ENCODE data around the gene IL1RAPL2.

IL1RAPL2 gene

GRCh38 chrX:105328773-105329172 lies 762.8 kb downstream of the IL1RAPL2 start:
- H3K4me2 ChIP-seq (ENCODE audit: low read length), result no peak overlapping the region
- TF ChIP-seq EZH2phosphoT487 (IDR thresholded peaks at IDR 0.05; ENCODE audit: low read depth) (no peak), CTCF (IDR thresholded peaks at IDR 0.05; ENCODE audit: low read depth, low read length) (no peak)
- H2AFZ ChIP-seq (ENCODE audit: low read depth, low read length), result no peak overlapping the region
- no peaks in the 10 kb centered on the region for H4K20me1 ChIP-seq (ENCODE audit: insufficient read depth, low read length)
- H3K4me3 ChIP-seq (ENCODE audit: low read length), result no peak overlapping the region
- no peaks in the 10 kb centered on the region for H3K27me3 ChIP-seq (ENCODE audit: low read depth, low read length)
- no peak overlapping the region for H3K9ac ChIP-seq (ENCODE audit: low read length)
- no peaks in the 10 kb centered on the region for H3K4me1 ChIP-seq (ENCODE audit: low read length)
- H3K79me2 ChIP-seq (ENCODE audit: low read length), result no peaks in the 10 kb centered on the region
- H3K36me3 ChIP-seq (replicated peaks; ENCODE audit: low read depth, low read length), result no peaks in the 10 kb centered on the region
- H3K27ac ChIP-seq (ENCODE audit: low read length), result no peak overlapping the region
- no peaks in the 10 kb centered on the region for H3K9me3 ChIP-seq (ENCODE audit: insufficient read depth, low read length)

GRCh38 chrX:105331244-105331643 lies 765.2 kb downstream of the IL1RAPL2 start:
- Histone ChIP-seq H4K20me1 (ENCODE audit: insufficient read depth, low read length) (no peaks in the 10 kb centered on the region), H3K27ac (ENCODE audit: low read length) (no peak overlapping the region), H3K79me2 (ENCODE audit: low read length) (no peaks in the 10 kb centered on the region), H3K36me3 (replicated peaks; ENCODE audit: low read depth, low read length) (no peaks in the 10 kb centered on the region), H2AFZ (ENCODE audit: low read depth, low read length) (no peak overlapping the region), H3K4me1 (ENCODE audit: low read length) (no peaks in the 10 kb centered on the region), H3K9me3 (ENCODE audit: insufficient read depth, low read length) (no peaks in the 10 kb centered on the region), H3K4me3 (ENCODE audit: low read length) (no peak overlapping the region), H3K9ac (ENCODE audit: low read length) (no peak overlapping the region), H3K4me2 (ENCODE audit: low read length) (no peak overlapping the region), H3K27me3 (ENCODE audit: low read depth, low read length) (no peaks in the 10 kb centered on the region)
- no peak for TF ChIP-seq EZH2phosphoT487 (IDR thresholded peaks at IDR 0.05; ENCODE audit: low read depth)
- no peak for TF ChIP-seq CTCF (IDR thresholded peaks at IDR 0.05; ENCODE audit: low read depth, low read length)

- H3K4me2 ChIP-seq (ENCODE audit: low read length), result no peak overlapping the region
- no peaks in the 10 kb centered on the region for H3K27me3 ChIP-seq (ENCODE audit: low read depth, low read length)
- H3K4me1 ChIP-seq (ENCODE audit: low read length), result peaks cover 32% of the 10 kb centered on the region
- H3K9ac ChIP-seq (ENCODE audit: low read length), result no peak overlapping the region
- TF ChIP-seq EZH2phosphoT487 (IDR thresholded peaks at IDR 0.05; ENCODE audit: low read depth) (no peak), CTCF (IDR thresholded peaks at IDR 0.05; ENCODE audit: low read depth, low read length) (no peak)
- peaks cover 54% of the 10 kb centered on the region for H3K9me3 ChIP-seq (ENCODE audit: insufficient read depth, low read length)
- no peak overlapping the region for H3K4me3 ChIP-seq (ENCODE audit: low read length)
- peaks cover 68% of the 10 kb centered on the region for H3K36me3 ChIP-seq (replicated peaks; ENCODE audit: low read depth, low read length)
- H3K27ac ChIP-seq (ENCODE audit: low read length), result peak overlapping the region; percentile 94
- H3K79me2 ChIP-seq (ENCODE audit: low read length), result no peaks in the 10 kb centered on the region
- no peak overlapping the region for H2AFZ ChIP-seq (ENCODE audit: low read depth, low read length)
- H4K20me1 ChIP-seq (ENCODE audit: insufficient read depth, low read length), result no peaks in the 10 kb centered on the region
These were observed 781.4 kb downstream of the IL1RAPL2 start for GRCh38 chrX:105347373-105347772.

- H4K20me1 ChIP-seq (ENCODE audit: insufficient read depth, low read length), result no peaks in the 10 kb centered on the region
- no peak overlapping the region for H3K9ac ChIP-seq (ENCODE audit: low read length)
- H3K36me3 ChIP-seq (replicated peaks; ENCODE audit: low read depth, low read length), result peaks cover 51% of the 10 kb centered on the region
- TF ChIP-seq CTCF (IDR thresholded peaks at IDR 0.05; ENCODE audit: low read depth, low read length) (no peak), EZH2phosphoT487 (IDR thresholded peaks at IDR 0.05; ENCODE audit: low read depth) (no peak)
- H3K4me3 ChIP-seq (ENCODE audit: low read length), result no peak overlapping the region
- no peaks in the 10 kb centered on the region for H3K27me3 ChIP-seq (ENCODE audit: low read depth, low read length)
- H3K4me1 ChIP-seq (ENCODE audit: low read length), result peaks cover 32% of the 10 kb centered on the region
- peak overlapping the region; percentile 75 for H3K27ac ChIP-seq (ENCODE audit: low read length)
- no peak overlapping the region for H2AFZ ChIP-seq (ENCODE audit: low read depth, low read length)
- no peak overlapping the region for H3K4me2 ChIP-seq (ENCODE audit: low read length)
- no peaks in the 10 kb centered on the region for H3K79me2 ChIP-seq (ENCODE audit: low read length)
- peaks cover 45% of the 10 kb centered on the region for H3K9me3 ChIP-seq (ENCODE audit: insufficient read depth, low read length)
These were observed 783.5 kb downstream of the IL1RAPL2 start for GRCh38 chrX:105349476-105349875.

Data from OCI-LY3 (cell line).